NCI-H2227 (cell line): ENCODE measurements around the gene OTOP2.
"Not testable (repeated sequence)": the region's sequence is repeated elsewhere in the genome, so short reads cannot be mapped to it uniquely, and the experiment has no call there.

Experiments used
- DNase-seq: peaks from one replicate; lab custom pipeline; 2025; ENCODE audit not compliant: unreplicated experiment; lab: John Stamatoyannopoulos, UW

OTOP2 gene

DNA sequence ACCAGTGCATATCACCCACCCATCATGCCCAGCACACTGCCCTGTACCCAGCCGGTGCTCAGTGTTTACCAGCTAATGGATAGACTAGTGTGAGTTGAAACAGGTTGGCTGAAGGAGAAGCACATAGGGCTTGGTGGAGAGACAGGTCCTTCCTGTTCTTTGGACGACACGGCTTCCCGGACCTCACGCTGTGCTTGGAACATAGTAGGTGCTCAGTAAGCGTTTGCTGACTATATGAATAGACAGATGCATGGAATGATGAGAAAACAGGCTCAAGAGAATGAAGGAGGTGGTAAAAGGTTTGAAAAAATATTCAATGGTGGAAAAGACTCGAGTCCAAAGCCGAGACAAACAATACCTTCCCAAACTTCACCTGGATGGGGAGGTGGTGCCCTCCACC, 23.9 kb upstream of the OTOP2 start:
- no peak for DNase-seq

DNA sequence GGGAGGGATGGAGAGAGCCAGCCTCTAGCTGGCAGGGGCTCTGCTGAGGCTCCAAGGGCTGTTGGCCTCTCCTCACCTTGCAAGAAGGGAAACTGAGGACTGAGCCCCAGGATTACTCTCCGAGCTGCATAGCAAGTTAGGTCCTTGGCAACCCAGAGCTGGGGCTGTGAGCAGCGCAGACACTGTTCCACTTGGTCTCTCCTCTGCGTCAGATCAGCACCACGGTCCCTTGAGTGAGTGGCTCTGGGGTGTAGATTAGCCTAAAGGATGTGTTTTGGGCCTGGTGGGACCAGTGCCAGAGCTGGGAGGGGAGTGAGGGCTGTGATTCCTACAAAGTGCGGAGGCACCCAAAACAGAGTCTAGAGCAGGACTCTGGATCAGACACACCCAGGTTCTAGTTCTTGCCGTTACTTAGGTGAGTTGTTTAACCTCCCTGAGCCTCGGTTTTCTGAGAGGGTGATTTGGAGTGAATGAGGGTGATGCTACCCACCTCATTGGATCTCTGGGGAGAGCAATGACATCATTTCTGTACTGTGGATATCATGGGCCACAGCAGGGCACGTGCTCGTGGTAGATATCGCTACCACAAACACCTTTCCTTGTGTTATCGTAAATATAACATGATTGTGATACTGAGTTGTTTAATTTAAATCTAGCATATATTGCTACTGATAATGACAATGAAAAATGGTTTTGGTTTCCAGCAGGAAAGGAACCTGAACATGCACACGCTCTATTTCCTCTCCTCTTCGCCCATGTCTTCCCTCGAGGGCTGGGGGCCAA, 22.5 kb upstream of the OTOP2 start:
- no peak for DNase-seq

DNA sequence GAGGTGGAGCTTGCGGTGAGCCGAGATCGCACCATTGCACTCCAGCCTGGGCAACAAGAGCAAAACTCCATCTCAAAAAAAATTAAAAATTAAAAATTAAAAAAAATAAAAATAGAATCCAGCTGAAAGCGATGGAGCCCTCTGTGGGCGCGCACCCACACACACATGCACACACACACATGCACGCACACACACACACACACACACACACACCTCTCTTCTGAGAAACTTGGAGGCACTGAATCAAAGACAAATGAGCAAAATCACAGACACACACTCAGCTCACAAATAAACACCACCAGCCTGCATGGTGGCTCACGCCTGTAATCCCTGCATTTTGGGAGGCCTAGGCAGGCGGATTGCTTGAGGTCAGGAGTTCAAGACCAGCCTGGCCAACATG, 21.0 kb upstream of the OTOP2 start:
- DNase-seq, result no peak

DNA sequence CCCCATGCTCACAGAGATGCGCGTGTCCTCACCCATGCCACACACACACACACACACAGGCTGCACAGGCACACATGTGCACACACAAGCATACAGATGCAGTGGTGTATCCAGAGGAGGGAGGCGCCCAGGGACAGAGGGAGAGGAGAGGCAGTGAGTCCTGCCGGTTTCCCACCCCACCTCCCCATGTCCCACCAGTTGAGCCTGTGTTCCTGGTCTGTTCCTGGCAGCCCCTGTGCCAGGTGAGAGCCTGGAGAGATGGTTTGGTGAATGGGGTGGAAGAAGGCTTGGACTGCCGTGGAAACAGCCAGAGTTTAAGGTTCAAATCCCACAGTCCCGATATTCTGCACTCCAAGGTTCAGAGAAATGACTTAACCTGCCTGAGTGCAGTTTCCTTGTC, 20.4 kb upstream of the OTOP2 start:
- DNase-seq, result no peak

DNA sequence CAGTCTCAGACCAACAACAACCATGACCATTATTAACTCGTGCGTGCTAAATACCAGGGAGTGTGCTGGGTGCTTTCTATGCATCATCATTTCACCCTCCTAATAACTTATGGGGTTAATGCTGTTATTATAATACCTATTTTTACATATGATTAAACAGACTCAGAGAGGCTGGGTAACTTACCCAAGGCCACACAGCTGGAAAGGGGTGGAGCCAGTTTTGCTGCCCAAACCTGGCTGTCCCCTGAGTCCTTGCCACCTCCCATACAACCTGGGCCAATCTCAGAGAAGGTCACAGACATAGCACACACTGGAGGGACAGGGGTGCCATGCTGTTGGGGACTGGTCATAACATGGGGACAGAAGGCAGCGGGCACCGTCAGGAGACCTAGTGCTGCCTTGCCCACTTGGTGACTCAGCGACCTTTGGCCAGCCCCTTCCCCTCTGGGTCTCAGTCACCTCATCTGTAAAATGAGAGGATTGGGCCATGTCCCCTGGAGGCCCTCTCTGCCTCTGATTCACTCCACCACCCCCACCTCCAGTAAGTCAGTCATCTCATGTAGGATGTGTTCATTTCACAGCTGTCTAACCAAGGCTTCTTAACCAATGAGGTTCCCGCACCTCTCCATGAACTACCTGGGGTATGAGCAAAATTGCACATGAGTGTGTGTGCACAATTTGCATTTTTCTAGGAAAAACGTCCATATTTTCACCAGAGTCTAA, 19.2 kb upstream of the OTOP2 start:
- DNase-seq, result no peak

DNA sequence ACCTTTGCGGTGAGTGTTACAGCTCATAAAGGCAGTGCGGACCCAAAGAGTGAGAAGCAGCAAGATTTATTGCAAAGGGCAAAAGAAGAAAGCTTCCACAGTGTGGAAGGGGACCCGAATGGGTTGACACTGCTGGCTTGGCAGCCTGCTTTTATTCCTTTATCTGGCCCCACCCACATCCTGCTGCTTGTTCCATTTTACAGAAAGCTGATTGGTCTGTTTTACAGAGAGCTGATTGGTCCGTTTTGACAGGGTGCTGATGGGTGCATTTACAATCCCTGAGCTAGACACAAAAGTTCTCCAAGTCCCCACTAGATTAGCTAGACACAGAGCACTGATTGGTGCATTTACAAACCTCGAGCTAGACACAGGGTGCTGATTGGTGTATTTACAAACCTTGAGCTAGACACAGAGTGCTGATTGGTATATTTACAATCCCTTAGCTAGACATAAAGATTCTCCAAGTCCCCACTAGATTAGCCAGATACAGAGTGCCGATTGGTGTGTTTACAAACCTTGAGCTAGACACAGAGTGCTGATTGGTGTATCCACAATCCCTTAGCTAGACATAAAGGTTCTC, 17.8 kb upstream of the OTOP2 start:
- not testable (repeated sequence) for DNase-seq

DNA sequence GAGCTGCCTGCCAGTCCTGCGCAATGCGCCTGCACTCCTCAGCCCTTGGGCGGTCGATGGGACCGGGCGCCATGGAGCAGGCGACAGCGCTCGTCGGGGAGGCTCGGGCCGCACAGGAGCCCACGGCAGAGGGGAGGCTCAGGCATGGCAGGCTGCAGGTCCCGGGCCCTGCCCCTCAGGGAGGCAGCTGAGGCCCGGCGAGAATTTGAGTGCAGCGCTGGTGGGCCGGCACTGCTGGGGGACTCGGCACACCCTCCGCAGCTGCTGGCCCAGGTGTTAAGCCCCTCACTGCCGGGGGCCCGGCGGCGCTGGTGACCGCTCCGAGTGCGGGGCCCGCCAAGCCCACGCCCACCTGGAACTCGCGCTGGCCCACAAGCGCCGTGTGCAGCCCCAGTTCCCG, 17.1 kb upstream of the OTOP2 start:
- no peak for DNase-seq

DNA sequence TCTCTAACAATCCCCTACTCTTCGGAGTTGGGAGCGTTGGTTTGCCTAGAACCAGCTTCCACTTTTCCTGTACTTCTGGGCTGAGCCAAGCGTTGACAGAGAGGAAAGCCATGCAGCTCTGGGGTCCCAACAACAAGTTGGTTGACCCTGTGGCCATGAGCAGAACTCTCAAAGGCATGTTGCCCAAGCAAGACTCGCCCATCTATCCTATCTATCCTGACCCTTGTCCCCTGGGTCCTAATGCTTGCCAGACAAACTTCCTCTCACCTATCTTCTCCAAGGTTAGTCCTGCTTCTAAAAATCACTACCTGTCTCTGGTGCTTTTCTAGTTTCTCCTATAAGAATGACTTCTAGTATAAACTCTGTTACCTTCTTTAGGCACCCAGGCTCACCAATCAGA, 15.0 kb upstream of the OTOP2 start:
- DNase-seq, result not testable (repeated sequence)

DNA sequence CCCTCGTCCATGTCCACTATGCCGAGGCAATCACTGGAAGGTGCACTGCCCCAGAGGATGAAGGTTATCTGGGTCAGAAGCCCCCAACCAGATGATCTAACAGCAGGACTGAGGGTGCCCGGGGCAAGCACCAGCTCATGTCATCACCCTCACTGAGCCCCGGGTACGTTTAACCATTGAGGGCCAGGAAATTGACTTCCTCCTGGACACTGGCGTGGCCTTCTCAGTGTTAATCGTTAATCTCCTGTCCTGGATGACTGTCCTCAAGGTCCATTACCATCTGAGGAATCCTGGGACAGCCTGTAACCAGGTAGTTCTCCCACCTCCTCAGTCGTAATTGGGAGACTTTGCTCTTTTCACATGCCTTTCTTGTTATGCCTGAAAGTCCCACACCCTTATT, 12.7 kb upstream of the OTOP2 start:
- DNase-seq, result not testable (repeated sequence)

DNA sequence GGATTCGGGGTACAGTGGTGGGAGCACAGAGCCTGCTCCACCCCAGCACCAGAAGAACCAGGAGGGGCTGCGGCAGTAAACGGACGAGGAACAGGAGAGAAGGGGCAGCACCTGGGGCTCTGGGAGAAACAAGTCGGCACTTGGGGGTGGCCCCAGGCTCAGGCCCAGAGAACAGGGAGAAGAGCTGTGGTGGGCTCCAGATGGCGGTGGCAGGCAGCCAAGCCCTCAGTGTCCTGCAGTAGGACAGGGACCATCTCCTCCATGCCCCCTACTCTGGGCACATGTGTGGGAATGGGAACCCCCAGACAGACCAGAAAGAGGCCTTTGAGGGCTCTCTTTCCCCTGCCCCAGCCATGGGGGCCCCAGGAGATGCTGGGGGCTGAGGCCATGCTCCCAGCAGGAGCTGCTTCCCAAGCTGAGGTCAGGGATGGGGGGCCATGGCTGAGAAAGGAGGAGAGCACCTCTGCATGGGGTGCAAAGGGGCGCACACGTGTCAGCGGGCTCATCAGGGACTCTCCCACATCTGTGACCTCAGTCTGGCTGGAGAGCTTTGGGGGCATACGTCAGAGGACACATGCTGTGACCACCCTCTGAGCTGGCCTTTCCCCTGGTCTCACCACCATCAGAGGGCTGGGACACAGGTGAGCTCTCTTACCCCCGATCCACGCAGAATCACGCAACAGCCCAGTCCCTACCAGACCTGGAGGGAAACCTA, 7.8 kb upstream of the OTOP2 start:
- no peak for DNase-seq

DNA sequence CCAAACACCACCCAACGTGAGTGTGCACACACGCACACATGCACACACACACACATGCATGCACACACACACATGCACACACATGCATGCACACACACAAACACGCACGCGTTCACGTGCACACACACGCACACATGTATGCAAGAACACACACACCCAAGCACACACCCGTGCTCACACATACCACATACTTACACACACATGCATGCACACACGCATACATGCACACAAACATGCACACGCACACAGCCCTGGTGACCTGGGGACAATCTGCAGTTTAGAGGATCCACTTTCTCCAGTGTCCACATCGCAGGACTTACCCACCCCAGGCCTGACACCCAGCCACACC, 7.2 kb upstream of the OTOP2 start:
- DNase-seq, result no peak

DNA sequence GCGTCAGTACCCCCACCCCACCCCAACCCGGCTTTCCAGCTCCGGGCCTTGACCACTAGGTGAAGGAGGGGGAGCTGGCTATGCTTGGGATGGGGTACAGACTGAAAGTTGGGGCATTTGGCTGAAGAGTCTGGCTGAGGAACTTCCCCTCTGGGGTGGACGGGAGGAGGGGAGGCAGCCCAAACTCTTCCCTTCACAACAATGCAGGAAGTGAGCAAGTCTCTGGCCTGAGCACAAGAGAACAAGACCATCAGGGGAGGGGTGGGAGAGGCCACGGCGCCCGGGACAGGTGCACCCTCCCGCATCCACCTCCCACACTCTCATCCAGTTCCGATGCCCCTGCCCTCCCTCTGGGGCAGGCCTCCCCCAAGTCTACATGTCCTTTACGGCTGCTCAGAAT, 6.6 kb upstream of the OTOP2 start:
- no peak for DNase-seq

DNA sequence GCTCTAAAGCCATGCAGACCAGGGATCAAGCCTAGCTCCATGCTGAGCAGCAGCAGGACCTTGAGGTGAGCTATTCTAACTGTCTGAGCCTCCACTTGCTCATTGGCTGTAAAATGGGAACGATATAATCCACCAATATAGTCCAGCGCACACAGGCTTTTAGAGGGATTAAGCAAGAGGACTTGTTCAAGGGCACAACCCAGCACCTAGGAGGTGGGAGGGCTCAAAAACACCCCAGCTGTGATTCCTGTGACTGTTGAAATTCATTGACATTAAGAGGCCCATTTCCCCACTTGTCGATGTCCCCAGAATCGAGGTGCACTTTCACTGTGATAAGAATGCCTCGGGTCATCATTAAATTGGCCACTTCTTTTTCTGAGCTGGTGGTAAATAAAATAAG, 5.2 kb upstream of the OTOP2 start:
- no peak for DNase-seq

DNA sequence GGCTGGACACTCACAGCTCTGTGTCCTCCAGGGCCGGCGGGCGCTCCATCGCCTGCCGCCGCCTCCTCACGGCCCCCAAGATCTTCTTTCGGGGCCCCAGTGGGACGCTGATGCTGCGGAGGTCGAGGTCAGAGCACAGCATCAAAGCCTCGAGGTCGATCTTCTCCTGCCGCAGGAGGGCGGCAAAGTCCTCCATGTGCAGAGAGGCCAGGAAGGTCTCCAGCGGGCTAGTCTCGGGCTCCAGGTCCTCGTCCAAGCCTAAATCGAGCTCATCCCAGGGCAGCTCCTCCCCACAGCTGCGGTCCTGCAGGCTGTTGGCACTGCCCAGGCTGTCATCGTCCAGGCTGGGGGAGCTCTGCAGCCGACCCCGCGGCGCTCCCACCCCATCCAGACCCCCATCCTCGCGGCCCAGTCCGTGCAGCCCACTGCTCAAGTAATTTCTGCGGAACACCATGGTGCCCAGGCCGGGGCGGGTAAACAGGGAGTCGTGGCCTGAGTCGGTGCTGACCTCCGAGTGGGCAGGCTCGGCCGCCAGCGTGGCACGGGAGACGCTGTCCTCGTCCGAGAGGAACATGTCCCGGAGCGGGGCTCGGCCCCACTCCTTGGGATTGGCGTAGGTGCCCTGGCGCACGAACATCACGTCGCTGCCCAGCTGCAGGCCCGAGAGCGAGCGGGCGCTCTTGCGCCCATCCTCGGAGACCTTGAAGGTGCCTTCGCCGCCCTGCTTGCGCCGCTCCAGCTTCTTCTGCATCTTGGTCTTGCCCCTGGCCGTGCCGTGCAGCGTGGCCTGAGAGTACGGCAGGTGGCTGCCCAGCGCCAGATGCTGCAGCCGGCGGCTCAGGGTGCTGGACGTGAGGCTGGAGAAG, 4.4 kb upstream of the OTOP2 start:
- DNase-seq, result no peak

DNA sequence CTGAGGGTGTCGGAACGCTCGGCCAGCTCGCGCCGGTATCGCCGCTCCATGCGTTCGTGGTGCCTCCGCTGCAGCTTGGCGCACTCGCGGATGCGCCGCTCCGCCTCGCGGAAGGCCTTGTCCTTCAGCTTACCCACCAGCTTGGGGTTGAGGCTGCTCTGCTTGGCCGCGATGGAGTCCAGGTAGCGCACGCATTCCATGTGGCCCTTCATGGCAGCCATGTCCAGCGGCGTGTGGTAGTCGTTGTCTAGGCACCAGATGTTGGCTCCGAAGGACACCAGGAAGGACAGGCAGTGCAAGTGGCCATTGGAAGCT, 3.8 kb upstream of the OTOP2 start:
- DNase-seq, result no peak

DNA sequence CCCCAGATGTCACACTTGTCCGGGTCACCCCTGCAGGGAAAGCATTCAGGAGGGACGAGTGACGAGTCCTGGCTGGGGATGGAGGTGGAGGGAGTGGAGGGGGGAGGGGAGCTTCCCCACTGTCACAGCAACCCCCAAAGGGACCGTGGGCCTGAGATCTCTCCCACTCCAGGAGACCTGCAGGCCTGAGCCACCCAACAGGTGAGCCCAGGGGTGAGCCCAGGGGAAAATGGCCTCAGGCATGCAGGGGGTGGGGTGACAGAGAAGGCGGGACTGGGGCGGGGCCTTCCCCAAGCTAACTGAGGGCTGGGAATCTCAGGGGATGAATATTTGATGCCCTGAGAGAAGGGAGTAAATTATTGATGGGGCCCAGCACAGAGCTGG, 3.4 kb upstream of the OTOP2 start:
- DNase-seq, result no peak

DNA sequence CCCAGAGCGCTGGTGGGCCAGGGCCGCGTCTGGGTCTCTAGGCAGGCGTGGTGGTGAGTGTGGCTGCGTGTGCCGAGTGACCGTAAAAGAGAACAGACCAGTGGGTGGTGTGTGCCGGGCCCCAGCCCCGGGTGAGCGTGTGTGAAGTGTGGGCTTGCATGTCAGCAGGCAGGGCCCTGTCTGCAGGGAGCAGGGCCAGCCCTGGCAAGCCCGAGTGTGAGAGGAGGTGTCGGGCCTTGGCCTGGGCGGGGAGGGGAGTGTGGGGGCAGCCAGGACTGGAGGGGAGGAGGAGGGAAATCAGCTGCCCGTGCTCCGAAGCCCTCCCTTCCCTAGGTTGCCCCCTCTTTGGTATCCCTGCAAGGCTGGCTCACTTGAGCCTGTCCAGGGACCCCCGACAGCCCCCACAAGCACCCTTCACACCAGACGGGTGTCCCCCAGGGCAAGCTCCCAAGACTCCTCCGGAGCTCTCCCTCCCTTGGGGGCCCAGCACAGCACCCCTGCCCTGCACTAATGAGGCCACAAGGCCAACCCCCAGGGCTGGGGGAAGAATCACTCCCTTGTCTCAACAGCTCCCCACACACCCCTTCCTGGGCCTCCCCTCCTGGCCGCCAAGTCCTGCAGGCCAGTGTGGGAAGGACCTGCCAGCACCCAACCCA, 2.9 kb upstream of the OTOP2 start:
- no peak for DNase-seq

DNA sequence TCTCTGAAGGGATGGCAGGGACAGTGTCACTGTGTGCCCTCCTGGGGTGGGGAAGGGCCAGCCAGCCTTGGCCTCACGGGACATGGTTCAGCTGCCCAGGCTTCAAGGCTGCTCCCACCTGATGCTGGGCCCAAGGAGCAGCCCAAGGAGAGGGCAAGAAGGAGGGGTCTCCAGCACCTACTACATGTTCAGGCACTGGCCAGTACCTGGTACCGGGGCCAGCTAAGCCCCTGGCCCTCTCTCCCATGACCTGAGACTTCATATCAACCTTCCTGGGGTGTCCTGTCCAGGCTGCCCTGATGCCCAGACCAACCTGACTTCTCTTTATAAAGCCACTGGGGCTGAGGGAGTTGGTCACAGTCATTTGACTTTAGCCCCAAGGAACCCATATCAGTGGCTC, 2.3 kb upstream of the OTOP2 start:
- DNase-seq, result no peak

DNA sequence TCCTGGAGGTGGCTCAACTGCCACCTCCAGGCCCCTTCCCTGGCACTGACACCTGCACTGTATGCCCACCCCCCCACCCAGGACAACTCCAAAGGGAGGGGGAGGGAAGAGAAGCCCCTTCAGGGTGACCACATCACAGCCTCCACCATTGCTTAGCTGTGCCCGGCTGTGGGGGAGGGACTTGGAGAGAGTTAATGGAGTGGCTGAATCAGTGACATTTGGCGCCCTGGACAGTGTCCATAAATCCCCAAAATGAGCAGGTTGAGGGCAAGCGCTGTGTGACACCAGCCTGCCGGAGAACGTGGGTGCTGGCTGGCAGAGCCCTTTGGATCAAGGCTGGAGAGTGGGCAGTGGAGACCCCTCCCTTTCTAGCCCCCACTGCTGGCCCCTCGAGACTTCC, 1.9 kb upstream of the OTOP2 start:
- DNase-seq, result no peak

DNA sequence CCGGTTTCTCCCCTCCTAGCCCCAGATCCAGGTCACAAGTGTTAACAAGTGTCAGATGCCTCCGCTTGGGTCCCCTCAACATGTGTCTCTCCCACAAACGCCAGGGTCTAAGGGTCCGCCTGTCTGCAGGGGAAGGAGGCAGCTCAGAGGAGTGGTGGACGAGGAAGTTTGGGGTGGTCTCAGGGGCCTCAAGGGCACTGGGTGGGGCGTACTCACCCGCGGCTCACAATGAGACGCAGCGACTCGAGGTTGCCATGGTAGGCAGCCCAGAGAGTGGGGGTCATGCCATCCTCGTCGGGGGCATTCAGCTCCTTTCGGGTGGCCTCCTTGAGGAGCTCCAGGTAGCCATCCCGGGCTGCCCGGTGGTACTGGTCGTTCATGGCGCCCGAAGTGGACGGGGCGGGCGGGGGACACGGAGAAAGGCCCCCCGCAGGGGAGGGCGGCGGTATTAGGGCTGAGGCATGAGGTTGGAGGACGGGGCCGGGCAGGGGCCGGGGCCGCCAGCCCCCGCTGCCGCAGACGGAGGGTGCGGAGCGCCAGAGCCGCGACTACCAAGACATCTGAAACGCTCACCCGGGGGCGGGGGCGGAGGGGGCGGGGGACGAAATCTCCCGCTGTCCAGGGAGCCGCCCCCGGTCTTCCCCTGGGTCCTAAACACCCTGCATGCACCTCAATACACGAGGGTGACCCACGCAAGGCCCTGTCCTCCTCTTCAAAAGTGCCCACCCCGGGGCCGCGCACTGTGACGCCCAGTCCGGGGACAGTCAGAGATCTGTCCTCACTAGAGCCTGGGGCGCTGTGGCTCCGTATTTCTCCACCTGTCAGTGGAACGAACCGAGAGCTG, 1.2 kb upstream of the OTOP2 start, which contains the start of gene USH1G:
USH1G (minus strand) TSS at position 562 of the 844 bp plus-strand sequence; CDS start at position 380, 182 bp downstream.
- DNase-seq, result no peak
